Eye (tissue), 1 donor: ENCODE measurements around the gene ZBTB17.

Experiments used
- DNase-seq: peaks from one replicate; pipeline ENCODE4 v3.0.0-alpha.2; 2015

The ZBTB17 gene

GRCh38 chr1:15945832-15946448 lies 30.0 kb downstream of the ZBTB17 start:
- DNase-seq = no peak

- DNase-seq = no peak
Measured at GRCh38 chr1:15945011-15945831, 30.7 kb downstream of the ZBTB17 start.

GRCh38 chr1:15944308-15945010 lies 31.4 kb downstream of the ZBTB17 start:
- no peak for DNase-seq

- no peak for DNase-seq
Measured at GRCh38 chr1:15943992-15944307, 32.0 kb downstream of the ZBTB17 start.

GRCh38 chr1:15943328-15943991 lies 32.4 kb downstream of the ZBTB17 start:
- no peak for DNase-seq

- no peak for DNase-seq
Measured at GRCh38 chr1:15942661-15943327, 33.1 kb downstream of the ZBTB17 start.

- DNase-seq = no peak
Measured at GRCh38 chr1:15941899-15942660, 33.8 kb downstream of the ZBTB17 start.

GRCh38 chr1:15941044-15941840 lies 34.7 kb downstream of the ZBTB17 start:
- DNase-seq = no peak

- DNase-seq = no peak
Measured at GRCh38 chr1:15940110-15941043, 35.5 kb downstream of the ZBTB17 start.

GRCh38 chr1:15939181-15940109 lies 36.5 kb downstream of the ZBTB17 start:
- DNase-seq = no peak

GRCh38 chr1:15938628-15939161 lies 37.2 kb downstream of the ZBTB17 start:
- no peak for DNase-seq

GRCh38 chr1:15937706-15938168 lies 38.2 kb downstream of the ZBTB17 start:
- DNase-seq = no peak

GRCh38 chr1:15937146-15937545 lies 38.8 kb downstream of the ZBTB17 start:
- no peak for DNase-seq

- no peak for DNase-seq
Measured at GRCh38 chr1:15936025-15936424, 39.9 kb downstream of the ZBTB17 start.

- DNase-seq = no peak
Measured at GRCh38 chr1:15935056-15935950, 40.6 kb downstream of the ZBTB17 start.

GRCh38 chr1:15934211-15935055 lies 41.5 kb downstream of the ZBTB17 start:
- no peak for DNase-seq
